VCaP (cell line): ENCODE results near the gene TYW1.
"Not testable (repeated sequence)": the region's sequence is repeated elsewhere in the genome, so short reads cannot be mapped to it uniquely, and the experiment has no call there.

Source experiments
- H3K27ac ChIP-seq: fragments of 450-650 bp; 2 replicates; pipeline ENCODE4 v1.5.1; 2017
- TF ChIP-seq, protein P1 (sequence below): fragments of 450-650 bp; conservative IDR thresholded peaks from 2 replicates; pipeline ENCODE4 v1.5.1; 2017; ENCODE audit warnings: mild to moderate bottlenecking, moderate library complexity

Gene TYW1

DNA sequence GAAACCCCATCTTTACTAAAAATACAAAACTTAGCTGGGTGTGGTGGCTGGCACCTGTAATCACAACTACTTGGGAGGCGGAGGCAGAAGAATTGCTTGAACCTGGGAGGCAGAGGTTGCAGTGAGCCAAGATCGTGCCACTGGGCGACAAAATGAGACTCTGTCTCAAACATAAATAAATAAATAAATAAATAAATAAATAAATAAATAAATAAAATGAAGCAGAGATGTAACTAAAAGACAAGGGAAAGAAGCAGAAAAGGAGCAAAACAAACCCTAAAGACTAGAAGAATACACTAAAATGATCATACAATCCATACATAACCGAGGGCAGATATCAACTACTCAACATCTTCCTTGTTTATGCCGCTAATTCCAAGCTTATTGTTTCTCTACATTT is 209.8 kb downstream of the TYW1 start:
- no peak overlapping the region for H3K27ac ChIP-seq
- TF ChIP-seq, protein P1, sequence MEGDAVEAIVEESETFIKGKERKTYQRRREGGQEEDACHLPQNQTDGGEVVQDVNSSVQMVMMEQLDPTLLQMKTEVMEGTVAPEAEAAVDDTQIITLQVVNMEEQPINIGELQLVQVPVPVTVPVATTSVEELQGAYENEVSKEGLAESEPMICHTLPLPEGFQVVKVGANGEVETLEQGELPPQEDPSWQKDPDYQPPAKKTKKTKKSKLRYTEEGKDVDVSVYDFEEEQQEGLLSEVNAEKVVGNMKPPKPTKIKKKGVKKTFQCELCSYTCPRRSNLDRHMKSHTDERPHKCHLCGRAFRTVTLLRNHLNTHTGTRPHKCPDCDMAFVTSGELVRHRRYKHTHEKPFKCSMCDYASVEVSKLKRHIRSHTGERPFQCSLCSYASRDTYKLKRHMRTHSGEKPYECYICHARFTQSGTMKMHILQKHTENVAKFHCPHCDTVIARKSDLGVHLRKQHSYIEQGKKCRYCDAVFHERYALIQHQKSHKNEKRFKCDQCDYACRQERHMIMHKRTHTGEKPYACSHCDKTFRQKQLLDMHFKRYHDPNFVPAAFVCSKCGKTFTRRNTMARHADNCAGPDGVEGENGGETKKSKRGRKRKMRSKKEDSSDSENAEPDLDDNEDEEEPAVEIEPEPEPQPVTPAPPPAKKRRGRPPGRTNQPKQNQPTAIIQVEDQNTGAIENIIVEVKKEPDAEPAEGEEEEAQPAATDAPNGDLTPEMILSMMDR, result no peak

DNA sequence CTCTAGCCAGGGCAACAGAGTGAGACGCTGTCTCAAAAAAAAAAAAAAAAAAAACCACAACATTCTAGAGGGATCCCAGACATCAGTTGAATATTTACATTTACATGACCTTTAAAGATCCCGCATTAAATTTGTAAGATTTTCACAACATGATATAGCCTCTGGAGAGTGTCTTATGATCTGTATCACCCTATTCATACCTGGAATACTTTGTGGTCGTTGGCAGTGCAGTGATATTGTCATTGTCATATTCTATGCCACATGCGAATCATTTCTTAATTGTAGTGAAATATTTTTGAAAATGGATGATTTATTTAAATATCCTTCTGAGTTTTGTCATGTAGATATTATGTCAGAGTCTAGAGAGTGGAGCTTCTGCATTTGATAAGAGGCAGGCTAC is 212.0 kb downstream of the TYW1 start:
- H3K27ac ChIP-seq, result not testable (repeated sequence)

GRCh38 chr7:67209256-67209655 is 212.6 kb downstream of the TYW1 start:
- H3K27ac ChIP-seq, result no peak overlapping the region
- TF ChIP-seq, protein P1, result no peak

DNA sequence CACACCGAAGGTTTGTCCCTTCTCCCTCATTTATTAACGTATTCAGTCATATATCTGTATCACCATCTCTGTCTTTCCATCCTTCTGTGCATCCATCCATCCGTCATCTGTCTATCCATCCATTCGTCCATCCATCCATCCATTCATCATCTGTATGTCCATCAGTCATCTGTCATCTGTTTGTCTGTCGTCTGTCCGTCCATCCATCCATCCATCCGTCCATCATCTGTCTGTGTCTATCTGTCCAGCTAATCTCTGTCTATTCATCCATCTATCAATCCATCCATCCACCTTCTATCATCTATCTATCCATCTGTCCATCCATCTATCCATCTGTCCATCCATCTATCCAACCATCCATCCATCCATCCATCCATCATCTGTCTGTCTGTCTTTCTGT is 213.9 kb downstream of the TYW1 start:
- H3K27ac ChIP-seq, result no peak overlapping the region
- TF ChIP-seq, protein P1, result no peak

DNA sequence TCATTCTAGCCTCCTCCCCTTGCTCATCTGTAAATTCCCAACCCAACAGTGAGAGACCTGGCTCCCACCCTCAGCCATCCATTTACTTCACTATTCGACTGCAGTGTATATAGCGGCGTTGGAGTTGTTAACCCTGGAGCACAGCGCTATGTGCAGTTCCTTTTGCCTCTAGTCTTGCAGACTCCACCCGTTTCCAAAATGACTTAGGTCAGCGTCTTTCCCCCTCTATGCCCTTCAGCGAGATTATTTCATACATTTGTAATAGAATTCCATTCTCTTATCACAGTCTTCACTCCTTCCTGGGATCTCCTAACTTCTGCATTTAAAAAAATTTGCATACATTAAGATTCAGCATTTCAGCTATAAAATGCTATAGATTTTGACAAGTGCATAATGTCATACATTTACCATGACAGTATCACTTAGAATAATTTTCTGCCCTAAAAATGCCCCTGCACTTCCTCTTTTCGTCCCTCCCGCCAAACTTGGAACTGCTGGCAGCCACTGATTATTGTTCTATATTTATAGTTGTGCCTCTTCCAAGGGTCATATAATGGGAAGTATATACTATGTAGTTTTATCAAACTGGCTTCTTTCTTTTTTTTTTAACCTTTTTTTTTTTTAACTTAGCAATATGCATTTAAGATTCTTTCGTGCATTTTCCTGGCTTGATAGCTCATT is 215.2 kb downstream of the TYW1 start:
- H3K27ac ChIP-seq, result not testable (repeated sequence)

- not testable (repeated sequence) for H3K27ac ChIP-seq
These were observed 216.4 kb downstream of the TYW1 start for GRCh38 chr7:67213038-67213437.

GRCh38 chr7:67223551-67223950 is 226.9 kb downstream of the TYW1 start:
- not testable (repeated sequence) for H3K27ac ChIP-seq

DNA sequence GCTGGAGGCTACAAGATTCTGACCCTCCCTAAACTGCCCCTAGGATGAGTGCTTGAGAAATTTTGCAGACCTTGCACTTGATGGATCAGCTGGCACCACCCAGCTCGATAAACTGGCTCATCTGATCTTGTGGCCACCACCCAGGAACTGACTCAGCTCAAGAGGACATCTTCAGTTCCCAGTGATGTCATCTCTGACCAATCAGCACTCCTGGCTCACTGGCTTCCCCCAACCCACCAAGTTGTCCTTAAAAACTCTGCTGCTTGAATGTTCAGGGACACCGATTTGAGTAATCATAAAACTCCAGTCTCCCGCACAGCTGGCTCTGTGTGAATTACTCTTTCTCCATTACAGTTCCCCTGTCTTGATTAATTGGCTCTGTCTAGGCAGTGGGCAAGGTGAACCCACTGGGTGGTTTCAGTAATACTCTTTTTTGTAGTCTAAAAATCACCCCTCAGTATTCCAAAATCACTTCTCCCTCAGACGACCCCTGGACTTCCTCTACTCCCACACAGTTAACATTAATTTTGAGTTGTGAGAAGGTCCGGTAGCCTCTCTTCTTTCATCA is 229.8 kb downstream of the TYW1 start:
- H3K27ac ChIP-seq, result not testable (repeated sequence)

DNA sequence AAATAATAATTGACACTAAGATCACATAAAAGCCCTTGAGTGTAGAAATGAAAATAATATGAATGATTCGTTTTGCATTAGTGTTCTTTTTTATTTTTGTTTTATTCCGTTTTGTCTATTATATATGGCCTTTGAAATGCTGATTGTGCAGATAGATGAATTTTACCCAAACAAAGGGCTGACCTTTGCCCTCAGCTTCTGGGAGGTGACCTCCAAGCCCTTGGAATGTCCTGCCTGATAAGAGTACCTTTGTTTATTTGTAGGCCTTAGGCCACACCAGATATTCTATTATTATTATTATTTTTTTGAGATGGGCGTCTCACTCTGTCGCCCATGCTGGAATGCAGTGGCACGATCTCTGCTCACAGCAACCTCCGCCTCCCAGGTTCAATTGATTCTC is 230.3 kb downstream of the TYW1 start:
- not testable (repeated sequence) for H3K27ac ChIP-seq

DNA sequence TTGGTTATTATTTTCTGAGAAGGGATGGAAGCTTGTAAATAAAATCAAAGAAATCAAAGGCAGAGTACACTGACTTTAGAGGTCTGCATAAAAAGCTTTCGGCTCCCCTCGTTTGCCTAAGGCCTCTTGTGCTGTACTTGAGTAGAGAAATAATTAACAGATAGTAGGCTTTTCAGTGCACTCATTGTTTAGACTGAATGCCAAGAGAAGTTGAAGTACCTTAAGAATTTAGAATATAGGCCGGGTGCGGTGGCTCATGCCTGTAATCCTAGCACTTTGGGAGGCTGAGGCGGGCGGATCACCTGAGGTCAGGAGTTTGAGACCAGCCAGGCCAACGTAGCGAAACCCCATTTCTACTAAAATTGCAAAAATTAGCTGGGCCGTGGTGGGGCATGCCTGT is 232.4 kb downstream of the TYW1 start:
- not testable (repeated sequence) for H3K27ac ChIP-seq

GRCh38 chr7:67230029-67230428 is 233.4 kb downstream of the TYW1 start:
- H3K27ac ChIP-seq, result not testable (repeated sequence)

DNA sequence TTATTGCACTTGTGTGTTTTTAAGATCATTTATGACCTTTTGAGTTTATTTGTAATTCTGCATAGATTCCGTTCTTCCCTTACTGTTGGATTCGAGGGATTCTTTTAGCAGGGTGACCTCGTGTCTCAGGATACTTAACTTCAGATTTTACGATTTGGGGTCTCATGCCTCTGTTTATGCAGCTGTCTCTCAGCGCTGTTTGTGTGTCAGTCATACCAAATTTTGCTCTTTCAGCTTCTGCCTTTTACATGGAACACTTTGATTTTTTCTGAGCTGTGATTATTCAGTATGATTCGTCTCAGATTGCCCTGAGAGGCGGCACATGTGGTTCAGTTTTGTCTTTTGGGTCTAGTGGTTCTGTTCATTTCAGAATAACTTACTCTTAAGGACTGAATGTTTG is 236.9 kb downstream of the TYW1 start:
- H3K27ac ChIP-seq, result not testable (repeated sequence)

GRCh38 chr7:67236216-67236615 is 239.6 kb downstream of the TYW1 start:
- H3K27ac ChIP-seq, result not testable (repeated sequence)

DNA sequence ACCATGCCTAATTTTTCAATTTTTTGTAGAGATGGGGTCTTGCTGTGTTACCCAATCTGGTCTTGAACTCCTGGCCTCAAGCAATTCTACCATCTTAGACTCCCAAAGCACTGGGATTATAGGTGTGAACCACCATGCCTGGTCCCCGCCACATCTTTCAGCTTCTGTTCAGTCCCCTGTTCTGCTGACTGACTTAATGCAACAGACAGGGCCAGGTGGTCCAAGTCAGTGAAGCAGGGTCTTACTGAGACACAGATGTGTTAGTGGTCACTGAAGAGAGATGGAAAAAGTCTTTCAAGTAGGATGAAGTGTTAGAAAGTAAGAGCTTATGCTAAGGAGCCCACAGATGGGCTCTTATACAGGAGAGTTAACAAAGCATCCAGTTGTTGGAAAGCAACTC is 246.2 kb downstream of the TYW1 start:
- H3K27ac ChIP-seq, result not testable (repeated sequence)

DNA sequence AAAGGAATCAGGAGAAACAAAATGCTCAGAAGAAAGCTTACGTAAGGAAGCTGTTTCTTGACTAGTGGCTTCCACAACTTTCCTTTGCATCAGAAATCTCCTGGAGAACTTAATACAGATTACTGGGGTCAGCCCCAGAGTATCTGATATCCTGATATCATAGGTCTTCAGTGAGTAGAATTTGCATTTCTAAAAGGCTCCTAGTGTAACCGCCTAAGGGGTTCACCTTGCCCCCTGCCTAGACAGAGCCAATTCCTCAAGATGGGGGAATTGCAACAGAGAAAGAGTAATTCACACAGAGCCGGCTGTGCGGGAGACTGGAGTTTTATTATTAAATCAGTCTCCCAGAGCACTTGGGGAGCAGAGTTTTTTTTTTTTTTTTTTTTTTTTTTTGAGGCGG is 251.7 kb downstream of the TYW1 start:
- not testable (repeated sequence) for H3K27ac ChIP-seq
